ENCODE results near the gene NECTIN1. TPM values are rescaled to one million over a fixed set of nuclear protein-coding genes. Genes with fewer than 3 reads are reported as not detected.
A peak's percentile ranks its signal among the peaks of the same experiment; 100 is the strongest.

NECTIN1 gene
- total and polyA plus RNA-seq, 2 of the 13 experiments (the other 11 are each of a cell fraction or from before 2014, with no cell fraction given), result 3.9 to 7.3 TPM

DNA sequence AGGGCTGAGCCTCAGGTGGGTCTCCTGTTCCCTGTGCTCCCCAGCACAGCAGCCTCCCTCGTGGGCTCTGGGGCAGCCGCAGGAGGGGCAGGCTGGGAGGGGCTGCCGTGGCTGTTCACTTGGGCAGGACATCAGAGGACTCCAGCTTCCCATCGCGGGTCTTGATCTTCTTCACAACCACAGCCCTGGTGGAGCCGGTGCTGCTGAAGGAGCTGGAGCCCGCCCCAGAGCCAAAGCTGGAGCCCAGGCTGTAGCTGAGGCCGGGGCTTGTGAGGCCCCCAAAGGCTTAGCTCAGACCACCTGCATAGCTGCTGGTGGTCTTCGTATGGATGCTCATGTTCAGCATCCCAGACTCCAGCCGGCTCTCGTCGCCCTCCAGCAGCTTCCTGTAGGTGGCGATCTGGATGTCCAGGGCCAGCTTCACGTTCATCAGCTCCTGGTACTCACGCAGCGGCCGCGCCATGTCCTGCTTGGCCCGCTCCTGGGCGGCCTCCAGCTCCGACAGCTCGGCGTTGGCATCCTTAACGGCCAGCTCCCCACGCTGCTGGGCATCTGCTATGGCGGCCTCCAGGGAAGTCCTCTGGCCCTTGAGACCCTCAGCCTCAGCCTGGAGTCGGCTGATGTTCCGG is 126.1 kb downstream of the NECTIN1 start (continued):
- TF ChIP-seq, protein P1, sequence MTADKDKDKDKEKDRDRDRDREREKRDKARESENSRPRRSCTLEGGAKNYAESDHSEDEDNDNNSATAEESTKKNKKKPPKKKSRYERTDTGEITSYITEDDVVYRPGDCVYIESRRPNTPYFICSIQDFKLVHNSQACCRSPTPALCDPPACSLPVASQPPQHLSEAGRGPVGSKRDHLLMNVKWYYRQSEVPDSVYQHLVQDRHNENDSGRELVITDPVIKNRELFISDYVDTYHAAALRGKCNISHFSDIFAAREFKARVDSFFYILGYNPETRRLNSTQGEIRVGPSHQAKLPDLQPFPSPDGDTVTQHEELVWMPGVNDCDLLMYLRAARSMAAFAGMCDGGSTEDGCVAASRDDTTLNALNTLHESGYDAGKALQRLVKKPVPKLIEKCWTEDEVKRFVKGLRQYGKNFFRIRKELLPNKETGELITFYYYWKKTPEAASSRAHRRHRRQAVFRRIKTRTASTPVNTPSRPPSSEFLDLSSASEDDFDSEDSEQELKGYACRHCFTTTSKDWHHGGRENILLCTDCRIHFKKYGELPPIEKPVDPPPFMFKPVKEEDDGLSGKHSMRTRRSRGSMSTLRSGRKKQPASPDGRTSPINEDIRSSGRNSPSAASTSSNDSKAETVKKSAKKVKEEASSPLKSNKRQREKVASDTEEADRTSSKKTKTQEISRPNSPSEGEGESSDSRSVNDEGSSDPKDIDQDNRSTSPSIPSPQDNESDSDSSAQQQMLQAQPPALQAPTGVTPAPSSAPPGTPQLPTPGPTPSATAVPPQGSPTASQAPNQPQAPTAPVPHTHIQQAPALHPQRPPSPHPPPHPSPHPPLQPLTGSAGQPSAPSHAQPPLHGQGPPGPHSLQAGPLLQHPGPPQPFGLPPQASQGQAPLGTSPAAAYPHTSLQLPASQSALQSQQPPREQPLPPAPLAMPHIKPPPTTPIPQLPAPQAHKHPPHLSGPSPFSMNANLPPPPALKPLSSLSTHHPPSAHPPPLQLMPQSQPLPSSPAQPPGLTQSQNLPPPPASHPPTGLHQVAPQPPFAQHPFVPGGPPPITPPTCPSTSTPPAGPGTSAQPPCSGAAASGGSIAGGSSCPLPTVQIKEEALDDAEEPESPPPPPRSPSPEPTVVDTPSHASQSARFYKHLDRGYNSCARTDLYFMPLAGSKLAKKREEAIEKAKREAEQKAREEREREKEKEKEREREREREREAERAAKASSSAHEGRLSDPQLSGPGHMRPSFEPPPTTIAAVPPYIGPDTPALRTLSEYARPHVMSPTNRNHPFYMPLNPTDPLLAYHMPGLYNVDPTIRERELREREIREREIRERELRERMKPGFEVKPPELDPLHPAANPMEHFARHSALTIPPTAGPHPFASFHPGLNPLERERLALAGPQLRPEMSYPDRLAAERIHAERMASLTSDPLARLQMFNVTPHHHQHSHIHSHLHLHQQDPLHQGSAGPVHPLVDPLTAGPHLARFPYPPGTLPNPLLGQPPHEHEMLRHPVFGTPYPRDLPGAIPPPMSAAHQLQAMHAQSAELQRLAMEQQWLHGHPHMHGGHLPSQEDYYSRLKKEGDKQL (CRISPR knock-in tag; IDR thresholded peaks at IDR 0.05; ENCODE audit: low read depth), result no peak
- TF ChIP-seq NPAS2 (CRISPR knock-in tag; IDR thresholded peaks at IDR 0.05; ENCODE audit: borderline replicate concordance) (no peak), KDM5A (IDR thresholded peaks at IDR 0.05; ENCODE audit: borderline replicate concordance, low read length) (no peak), NAIF1 (CRISPR knock-in tag; IDR thresholded peaks at IDR 0.05; ENCODE audit: borderline replicate concordance) (no peak), FOXK1 (CRISPR knock-in tag; IDR thresholded peaks at IDR 0.05; ENCODE audit: borderline replicate concordance, low read depth) (no peak), ZNF790 (CRISPR knock-in tag; IDR thresholded peaks at IDR 0.05; ENCODE audit: borderline replicate concordance) (no peak), SNAPC2 (CRISPR knock-in tag; IDR thresholded peaks at IDR 0.05) (no peak), PHF20 (CRISPR knock-in tag; IDR thresholded peaks at IDR 0.05) (no peak), YEATS2 (CRISPR knock-in tag; IDR thresholded peaks at IDR 0.05; ENCODE audit: borderline replicate concordance) (no peak), ZBTB8A (CRISPR knock-in tag; IDR thresholded peaks at IDR 0.05; ENCODE audit: borderline replicate concordance, low read depth) (no peak), ZNF335 (CRISPR knock-in tag; IDR thresholded peaks at IDR 0.05) (no peak), NR1H2 (CRISPR knock-in tag; IDR thresholded peaks at IDR 0.05; ENCODE audit: borderline replicate concordance, low read depth) (no peak), SATB2 (CRISPR knock-in tag; IDR thresholded peaks at IDR 0.05) (no peak), AGO2 (optimal IDR thresholded peaks at IDR 0.05; ENCODE audit: low read depth, low read length) (no peak), SP5 (CRISPR knock-in tag; IDR thresholded peaks at IDR 0.05; ENCODE audit: borderline replicate concordance, low read depth) (no peak)
- TF ChIP-seq, protein P2, sequence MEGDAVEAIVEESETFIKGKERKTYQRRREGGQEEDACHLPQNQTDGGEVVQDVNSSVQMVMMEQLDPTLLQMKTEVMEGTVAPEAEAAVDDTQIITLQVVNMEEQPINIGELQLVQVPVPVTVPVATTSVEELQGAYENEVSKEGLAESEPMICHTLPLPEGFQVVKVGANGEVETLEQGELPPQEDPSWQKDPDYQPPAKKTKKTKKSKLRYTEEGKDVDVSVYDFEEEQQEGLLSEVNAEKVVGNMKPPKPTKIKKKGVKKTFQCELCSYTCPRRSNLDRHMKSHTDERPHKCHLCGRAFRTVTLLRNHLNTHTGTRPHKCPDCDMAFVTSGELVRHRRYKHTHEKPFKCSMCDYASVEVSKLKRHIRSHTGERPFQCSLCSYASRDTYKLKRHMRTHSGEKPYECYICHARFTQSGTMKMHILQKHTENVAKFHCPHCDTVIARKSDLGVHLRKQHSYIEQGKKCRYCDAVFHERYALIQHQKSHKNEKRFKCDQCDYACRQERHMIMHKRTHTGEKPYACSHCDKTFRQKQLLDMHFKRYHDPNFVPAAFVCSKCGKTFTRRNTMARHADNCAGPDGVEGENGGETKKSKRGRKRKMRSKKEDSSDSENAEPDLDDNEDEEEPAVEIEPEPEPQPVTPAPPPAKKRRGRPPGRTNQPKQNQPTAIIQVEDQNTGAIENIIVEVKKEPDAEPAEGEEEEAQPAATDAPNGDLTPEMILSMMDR (CRISPR knock-in tag; IDR thresholded peaks at IDR 0.05), result peak; percentile 57
- TF ChIP-seq, protein P3, sequence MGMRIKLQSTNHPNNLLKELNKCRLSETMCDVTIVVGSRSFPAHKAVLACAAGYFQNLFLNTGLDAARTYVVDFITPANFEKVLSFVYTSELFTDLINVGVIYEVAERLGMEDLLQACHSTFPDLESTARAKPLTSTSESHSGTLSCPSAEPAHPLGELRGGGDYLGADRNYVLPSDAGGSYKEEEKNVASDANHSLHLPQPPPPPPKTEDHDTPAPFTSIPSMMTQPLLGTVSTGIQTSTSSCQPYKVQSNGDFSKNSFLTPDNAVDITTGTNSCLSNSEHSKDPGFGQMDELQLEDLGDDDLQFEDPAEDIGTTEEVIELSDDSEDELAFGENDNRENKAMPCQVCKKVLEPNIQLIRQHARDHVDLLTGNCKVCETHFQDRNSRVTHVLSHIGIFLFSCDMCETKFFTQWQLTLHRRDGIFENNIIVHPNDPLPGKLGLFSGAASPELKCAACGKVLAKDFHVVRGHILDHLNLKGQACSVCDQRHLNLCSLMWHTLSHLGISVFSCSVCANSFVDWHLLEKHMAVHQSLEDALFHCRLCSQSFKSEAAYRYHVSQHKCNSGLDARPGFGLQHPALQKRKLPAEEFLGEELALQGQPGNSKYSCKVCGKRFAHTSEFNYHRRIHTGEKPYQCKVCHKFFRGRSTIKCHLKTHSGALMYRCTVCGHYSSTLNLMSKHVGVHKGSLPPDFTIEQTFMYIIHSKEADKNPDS (CRISPR knock-in tag; IDR thresholded peaks at IDR 0.05), result no peak
- TF ChIP-seq, protein P4, sequence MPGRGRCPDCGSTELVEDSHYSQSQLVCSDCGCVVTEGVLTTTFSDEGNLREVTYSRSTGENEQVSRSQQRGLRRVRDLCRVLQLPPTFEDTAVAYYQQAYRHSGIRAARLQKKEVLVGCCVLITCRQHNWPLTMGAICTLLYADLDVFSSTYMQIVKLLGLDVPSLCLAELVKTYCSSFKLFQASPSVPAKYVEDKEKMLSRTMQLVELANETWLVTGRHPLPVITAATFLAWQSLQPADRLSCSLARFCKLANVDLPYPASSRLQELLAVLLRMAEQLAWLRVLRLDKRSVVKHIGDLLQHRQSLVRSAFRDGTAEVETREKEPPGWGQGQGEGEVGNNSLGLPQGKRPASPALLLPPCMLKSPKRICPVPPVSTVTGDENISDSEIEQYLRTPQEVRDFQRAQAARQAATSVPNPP (CRISPR knock-in tag; IDR thresholded peaks at IDR 0.05), result no peak

Data from HepG2 (cell line).